ENCODE data around the gene SMIM28.
A peak's percentile ranks its signal among the peaks of the same experiment; 100 is the strongest.
"Not testable (repeated sequence)": the region's sequence is repeated elsewhere in the genome, so short reads cannot be mapped to it uniquely, and the experiment has no call there.

SMIM28 gene

GRCh38 chr6:138368684-138369083 is 9.0 kb upstream of the SMIM28 start:
- WGBS (ENCODE audit: extremely low coverage, insufficient coverage, low lambda C conversion rate), result no CpG with 5 or more reads among the region's 8 CpGs
- not testable (repeated sequence) for H3K4ac ChIP-seq (ENCODE audit: low read depth, low read length)

GRCh38 chr6:138370631-138371451 is 6.9 kb upstream of the SMIM28 start:
- H3K36me3 ChIP-seq (ENCODE audit: control insufficient read depth, insufficient read depth, low read length), result no peaks in the 10 kb centered on the region
- H3K23ac ChIP-seq (ENCODE audit: low read length), result no peak overlapping the region
- no peak overlapping the region for H2BK5ac ChIP-seq (ENCODE audit: low read length)
- no peaks in the 10 kb centered on the region for H3K4me1 ChIP-seq (ENCODE audit: control insufficient read depth, low read depth, low read length)
- H2BK120ac ChIP-seq (ENCODE audit: low read depth, low read length), result no peak overlapping the region
- no peaks in the 10 kb centered on the region for H3K27me3 ChIP-seq (ENCODE audit: insufficient read depth, low read length, poor library complexity)
- H2AK5ac ChIP-seq (ENCODE audit: low read length), result no peak overlapping the region
- no peaks in the 10 kb centered on the region for H3K79me1 ChIP-seq (ENCODE audit: low read length)
- no peak overlapping the region for H3K4ac ChIP-seq (ENCODE audit: low read depth, low read length)
- H4K5ac ChIP-seq (ENCODE audit: low read length), result no peak overlapping the region
- DNase-seq, result no peak
- no peak overlapping the region for H3K18ac ChIP-seq (ENCODE audit: low read length)
- no CpG with 5 or more reads among the region's 9 CpGs for WGBS (ENCODE audit: extremely low coverage, insufficient coverage, low lambda C conversion rate)
- no peak overlapping the region for H3K9ac ChIP-seq (ENCODE audit: low read length)
- H3K4me3 ChIP-seq (ENCODE audit: low read length), result no peak overlapping the region
- no peak overlapping the region for H4K8ac ChIP-seq (ENCODE audit: low read depth, low read length)
- no peak overlapping the region for H3K4me2 ChIP-seq (ENCODE audit: low read length)
- H3K27ac ChIP-seq (ENCODE audit: low read depth, low read length), result no peak overlapping the region
- no peak overlapping the region for H3K56ac ChIP-seq (ENCODE audit: low read length)
- H2BK15ac ChIP-seq (replicated peaks; ENCODE audit: low read depth), result no peak overlapping the region
- no peaks in the 10 kb centered on the region for H3K79me2 ChIP-seq (ENCODE audit: control insufficient read depth, insufficient read depth, low read length)

More at GRCh38 chr6:138368684-138369083, 9.0 kb upstream of the SMIM28 start:
- not testable (repeated sequence) for H3K36me3 ChIP-seq (ENCODE audit: control insufficient read depth, insufficient read depth, low read length); H4K5ac ChIP-seq (ENCODE audit: low read length); H3K4me3 ChIP-seq (ENCODE audit: low read length); H2BK5ac ChIP-seq (ENCODE audit: low read length); H2BK120ac ChIP-seq (ENCODE audit: low read depth, low read length); H2BK15ac ChIP-seq (replicated peaks; ENCODE audit: low read depth); H3K4me1 ChIP-seq (ENCODE audit: control insufficient read depth, low read depth, low read length); H3K4me2 ChIP-seq (ENCODE audit: low read length); DNase-seq; H3K23ac ChIP-seq (ENCODE audit: low read length); H3K9ac ChIP-seq (ENCODE audit: low read length); H3K18ac ChIP-seq (ENCODE audit: low read length); H3K79me2 ChIP-seq (ENCODE audit: control insufficient read depth, insufficient read depth, low read length); H2AK5ac ChIP-seq (ENCODE audit: low read length); H3K27ac ChIP-seq (ENCODE audit: low read depth, low read length); H3K56ac ChIP-seq (ENCODE audit: low read length); H3K27me3 ChIP-seq (ENCODE audit: insufficient read depth, low read length, poor library complexity); H3K79me1 ChIP-seq (ENCODE audit: low read length); H4K8ac ChIP-seq (ENCODE audit: low read depth, low read length)

- no peak for DNase-seq
- Histone ChIP-seq H2BK15ac (replicated peaks; ENCODE audit: low read depth) (no peak overlapping the region), H3K4me1 (ENCODE audit: control insufficient read depth, low read depth, low read length) (no peaks in the 10 kb centered on the region), H3K27ac (ENCODE audit: low read depth, low read length) (no peak overlapping the region), H3K23ac (ENCODE audit: low read length) (no peak overlapping the region), H4K5ac (ENCODE audit: low read length) (no peak overlapping the region), H3K36me3 (ENCODE audit: control insufficient read depth, insufficient read depth, low read length) (no peaks in the 10 kb centered on the region), H2AK5ac (ENCODE audit: low read length) (no peak overlapping the region), H3K79me1 (ENCODE audit: low read length) (no peaks in the 10 kb centered on the region), H2BK5ac (ENCODE audit: low read length) (no peak overlapping the region), H3K4me3 (ENCODE audit: low read length) (no peak overlapping the region), H3K27me3 (ENCODE audit: insufficient read depth, low read length, poor library complexity) (no peaks in the 10 kb centered on the region), H4K8ac (ENCODE audit: low read depth, low read length) (no peak overlapping the region), H2BK120ac (ENCODE audit: low read depth, low read length) (no peak overlapping the region), H3K4ac (ENCODE audit: low read depth, low read length) (no peak overlapping the region), H3K79me2 (ENCODE audit: control insufficient read depth, insufficient read depth, low read length) (no peaks in the 10 kb centered on the region), H3K4me2 (ENCODE audit: low read length) (no peak overlapping the region), H3K9ac (ENCODE audit: low read length) (no peak overlapping the region), H3K18ac (ENCODE audit: low read length) (no peak overlapping the region), H3K56ac (ENCODE audit: low read length) (no peak overlapping the region)
- WGBS (ENCODE audit: extremely low coverage, insufficient coverage, low lambda C conversion rate), result no CpG with 5 or more reads among the region's 3 CpGs
Measured at GRCh38 chr6:138371452-138371711, 6.3 kb upstream of the SMIM28 start.

- H3K79me2 ChIP-seq (ENCODE audit: control insufficient read depth, insufficient read depth, low read length), result no peaks in the 10 kb centered on the region
- no peak overlapping the region for H4K8ac ChIP-seq (ENCODE audit: low read depth, low read length)
- H3K23ac ChIP-seq (ENCODE audit: low read length), result no peak overlapping the region
- WGBS (ENCODE audit: extremely low coverage, insufficient coverage, low lambda C conversion rate), result 100% methylated on average over 1 of the region's 3 CpGs
- no peaks in the 10 kb centered on the region for H3K36me3 ChIP-seq (ENCODE audit: control insufficient read depth, insufficient read depth, low read length)
- DNase-seq, result no peak
- H3K79me1 ChIP-seq (ENCODE audit: low read length), result no peaks in the 10 kb centered on the region
- H3K18ac ChIP-seq (ENCODE audit: low read length), result no peak overlapping the region
- H3K4me2 ChIP-seq (ENCODE audit: low read length), result no peak overlapping the region
- no peak overlapping the region for H2BK5ac ChIP-seq (ENCODE audit: low read length)
- no peaks in the 10 kb centered on the region for H3K4me1 ChIP-seq (ENCODE audit: control insufficient read depth, low read depth, low read length)
- no peak overlapping the region for H3K4ac ChIP-seq (ENCODE audit: low read depth, low read length)
- no peak overlapping the region for H2AK5ac ChIP-seq (ENCODE audit: low read length)
- H3K27ac ChIP-seq (ENCODE audit: low read depth, low read length), result no peak overlapping the region
- peak overlapping the region; percentile 88 for H2BK15ac ChIP-seq (replicated peaks; ENCODE audit: low read depth)
- no peaks in the 10 kb centered on the region for H3K27me3 ChIP-seq (ENCODE audit: insufficient read depth, low read length, poor library complexity)
- no peak overlapping the region for H3K9ac ChIP-seq (ENCODE audit: low read length)
- no peak overlapping the region for H2BK120ac ChIP-seq (ENCODE audit: low read depth, low read length)
- H4K5ac ChIP-seq (ENCODE audit: low read length), result no peak overlapping the region
- H3K4me3 ChIP-seq (ENCODE audit: low read length), result no peak overlapping the region
- no peak overlapping the region for H3K56ac ChIP-seq (ENCODE audit: low read length)
Measured at GRCh38 chr6:138371720-138372119, 6.0 kb upstream of the SMIM28 start.

GRCh38 chr6:138372711-138373463 is 4.8 kb upstream of the SMIM28 start:
- Histone ChIP-seq H3K4me3 (ENCODE audit: low read length) (no peak overlapping the region), H4K5ac (ENCODE audit: low read length) (no peak overlapping the region), H3K79me2 (ENCODE audit: control insufficient read depth, insufficient read depth, low read length) (no peaks in the 10 kb centered on the region), H3K56ac (ENCODE audit: low read length) (no peak overlapping the region), H3K9ac (ENCODE audit: low read length) (no peak overlapping the region), H3K27ac (ENCODE audit: low read depth, low read length) (no peak overlapping the region), H3K4me1 (ENCODE audit: control insufficient read depth, low read depth, low read length) (peaks cover 2% of the 10 kb centered on the region), H3K4me2 (ENCODE audit: low read length) (no peak overlapping the region), H4K8ac (ENCODE audit: low read depth, low read length) (no peak overlapping the region), H3K79me1 (ENCODE audit: low read length) (no peaks in the 10 kb centered on the region), H3K27me3 (ENCODE audit: insufficient read depth, low read length, poor library complexity) (no peaks in the 10 kb centered on the region), H2BK120ac (ENCODE audit: low read depth, low read length) (no peak overlapping the region), H3K18ac (ENCODE audit: low read length) (no peak overlapping the region), H3K4ac (ENCODE audit: low read depth, low read length) (no peak overlapping the region), H3K36me3 (ENCODE audit: control insufficient read depth, insufficient read depth, low read length) (no peaks in the 10 kb centered on the region), H2AK5ac (ENCODE audit: low read length) (no peak overlapping the region), H2BK5ac (ENCODE audit: low read length) (no peak overlapping the region), H3K23ac (ENCODE audit: low read length) (no peak overlapping the region), H2BK15ac (replicated peaks; ENCODE audit: low read depth) (no peak overlapping the region)
- DNase-seq, result no peak

- no peaks in the 10 kb centered on the region for H3K79me2 ChIP-seq (ENCODE audit: control insufficient read depth, insufficient read depth, low read length)
- no peak overlapping the region for H2AK5ac ChIP-seq (ENCODE audit: low read length)
- H3K4me3 ChIP-seq (ENCODE audit: low read length), result no peak overlapping the region
- H3K4ac ChIP-seq (ENCODE audit: low read depth, low read length), result no peak overlapping the region
- no peak overlapping the region for H3K18ac ChIP-seq (ENCODE audit: low read length)
- no peaks in the 10 kb centered on the region for H3K79me1 ChIP-seq (ENCODE audit: low read length)
- H3K27me3 ChIP-seq (ENCODE audit: insufficient read depth, low read length, poor library complexity), result no peaks in the 10 kb centered on the region
- no peak overlapping the region for H2BK15ac ChIP-seq (replicated peaks; ENCODE audit: low read depth)
- no peak overlapping the region for H4K5ac ChIP-seq (ENCODE audit: low read length)
- H3K4me2 ChIP-seq (ENCODE audit: low read length), result no peak overlapping the region
- DNase-seq, result no peak
- H3K56ac ChIP-seq (ENCODE audit: low read length), result no peak overlapping the region
- no peak overlapping the region for H2BK120ac ChIP-seq (ENCODE audit: low read depth, low read length)
- H3K9ac ChIP-seq (ENCODE audit: low read length), result no peak overlapping the region
- H3K36me3 ChIP-seq (ENCODE audit: control insufficient read depth, insufficient read depth, low read length), result no peaks in the 10 kb centered on the region
- no peak overlapping the region for H2BK5ac ChIP-seq (ENCODE audit: low read length)
- H3K27ac ChIP-seq (ENCODE audit: low read depth, low read length), result no peak overlapping the region
- H4K8ac ChIP-seq (ENCODE audit: low read depth, low read length), result no peak overlapping the region
- peaks cover 5% of the 10 kb centered on the region for H3K4me1 ChIP-seq (ENCODE audit: control insufficient read depth, low read depth, low read length)
- H3K23ac ChIP-seq (ENCODE audit: low read length), result no peak overlapping the region
Measured at GRCh38 chr6:138374230-138374629, 3.5 kb upstream of the SMIM28 start.

Data from mesendoderm (in vitro differentiated cells).